Uterus (tissue), 4 donors: ENCODE results near the gene SETBP1. TPM values are rescaled to one million over a fixed set of nuclear protein-coding genes. Genes with fewer than 3 reads are reported as not detected.

Experiments
- DNase-seq, 2 donors: peaks; one replicate each; pipeline ENCODE4 v3.0.0-alpha.2; 2019 to 2020
- H3K27ac ChIP-seq, 2 donors: fragments of 200-600 bp; sonication (generic); 1 replicate in 1 of 2; 2 replicates in 1 of 2; pipeline ENCODE4 v1.5.1; 2016 to 2018
- H3K27me3 ChIP-seq, 2 donors: fragments of 200-600 bp; sonication (generic); one replicate each; pipeline ENCODE4 v1.5.1; 2018 to 2019; ENCODE audit warnings: control low read depth in 1 of 2
- H3K36me3 ChIP-seq, 2 donors: fragments of 200-600 bp; sonication (generic); one replicate each; pipeline ENCODE4 v1.5.1; 2019; ENCODE audit warnings: control low read depth in 1 of 2
- H3K4me1 ChIP-seq, 2 donors: fragments of 200-600 bp; sonication (generic); one replicate each; pipeline ENCODE4 v1.5.1; 2018 to 2019; ENCODE audit warnings: control low read depth in 1 of 2
- H3K4me3 ChIP-seq, 2 donors: fragments of 200-600 bp; sonication (generic); 1 replicate in 1 of 2; 2 replicates in 1 of 2; pipeline ENCODE4 v1.5.1; 2018 to 2019; ENCODE audit warnings: mild to moderate bottlenecking in 1 of 2
- H3K9me3 ChIP-seq, 2 donors: fragments of 200-600 bp; sonication (generic); one replicate each; pipeline ENCODE4 v1.5.1; 2019; ENCODE audit warnings: control low read depth in 1 of 2
- POLR2A ChIP-seq, 2 donors: fragments of 450-650 bp; IDR thresholded peaks; one replicate each; pipeline ENCODE4 v1.6.1; 2016; ENCODE audit warnings: antibody characterized with exemption in 2 of 2, mild to moderate bottlenecking in 1 of 2, moderate library complexity in 1 of 2
- intact Hi-C: fragments of 100-400 bp; cut with DNase I; formaldehyde crosslinking; loops from one replicate; pipeline ENCODE4 v1.15.1; 2023; ENCODE audit warnings: low total_unique reads
- total RNA-seq, 4 donors: library from RNA; depleted of rRNA in 3 of 4; stranded (reverse); fragments of >200 nt in 3 of 4; gene quantifications; one replicate each; pipeline versions ENCODE4 v1.1.0 to v1.2.4, GENCODE V29; 2014 to 2023
- TF ChIP-seq, protein P1 (sequence below), 4 experiments: fragments of 200-600 bp in 2 of 4; fragments of 450-650 bp in 2 of 4; sonication (generic) in 2 of 4; IDR thresholded peaks; one replicate each; pipeline ENCODE4 v1.5.1; 2016 to 2019; ENCODE audit warnings: antibody characterized with exemption in 4 of 4, mild to moderate bottlenecking in 2 of 4, moderate library complexity in 1 of 4
- donor health status: DM: yes; HTN: yes; CAD: no.

The SETBP1 gene
- total RNA-seq, 4 donors from 2014 or later, result 16.8 to 74.0 (median 36.9) TPM

GRCh38 chr18:44882163-44882868 lies 201.6 kb downstream of the SETBP1 start:
- no peak overlapping the region for H3K4me3 ChIP-seq
- no peaks in the 10 kb centered on the region for H3K9me3 ChIP-seq
- no peaks in the 10 kb centered on the region for H3K27me3 ChIP-seq
- H3K27ac ChIP-seq, result no peak overlapping the region
- no peaks in the 10 kb centered on the region for H3K36me3 ChIP-seq
- intact Hi-C loops, result no loop called here
- TF ChIP-seq, protein P1, sequence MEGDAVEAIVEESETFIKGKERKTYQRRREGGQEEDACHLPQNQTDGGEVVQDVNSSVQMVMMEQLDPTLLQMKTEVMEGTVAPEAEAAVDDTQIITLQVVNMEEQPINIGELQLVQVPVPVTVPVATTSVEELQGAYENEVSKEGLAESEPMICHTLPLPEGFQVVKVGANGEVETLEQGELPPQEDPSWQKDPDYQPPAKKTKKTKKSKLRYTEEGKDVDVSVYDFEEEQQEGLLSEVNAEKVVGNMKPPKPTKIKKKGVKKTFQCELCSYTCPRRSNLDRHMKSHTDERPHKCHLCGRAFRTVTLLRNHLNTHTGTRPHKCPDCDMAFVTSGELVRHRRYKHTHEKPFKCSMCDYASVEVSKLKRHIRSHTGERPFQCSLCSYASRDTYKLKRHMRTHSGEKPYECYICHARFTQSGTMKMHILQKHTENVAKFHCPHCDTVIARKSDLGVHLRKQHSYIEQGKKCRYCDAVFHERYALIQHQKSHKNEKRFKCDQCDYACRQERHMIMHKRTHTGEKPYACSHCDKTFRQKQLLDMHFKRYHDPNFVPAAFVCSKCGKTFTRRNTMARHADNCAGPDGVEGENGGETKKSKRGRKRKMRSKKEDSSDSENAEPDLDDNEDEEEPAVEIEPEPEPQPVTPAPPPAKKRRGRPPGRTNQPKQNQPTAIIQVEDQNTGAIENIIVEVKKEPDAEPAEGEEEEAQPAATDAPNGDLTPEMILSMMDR (IDR thresholded peaks at IDR 0.05), result no peak
- no peak for TF ChIP-seq POLR2A (IDR thresholded peaks at IDR 0.05)
- DNase-seq, result no peak
- H3K4me1 ChIP-seq, result peaks cover 0 to 6% of the 10 kb centered on the region in 2 donors

DNA sequence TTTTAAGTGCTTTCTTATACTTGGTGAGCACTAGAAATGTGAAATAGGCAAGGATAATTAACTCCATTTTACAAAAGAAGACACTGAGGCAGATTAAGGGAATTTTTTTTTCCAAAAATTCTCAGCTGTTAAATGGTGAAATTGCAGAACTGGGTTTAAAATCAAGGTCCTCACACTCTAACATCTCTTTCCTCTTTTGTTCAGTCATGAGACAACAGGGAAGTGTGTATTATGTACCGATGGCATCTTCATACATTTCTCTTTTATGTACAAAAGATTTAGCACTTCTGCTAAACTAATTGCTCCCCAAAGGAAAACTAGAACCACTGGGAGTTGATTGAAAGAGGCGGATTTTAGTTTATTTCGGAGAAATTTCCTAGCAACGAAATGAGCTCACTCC lies 203.0 kb downstream of the SETBP1 start:
- no peak overlapping the region for H3K27ac ChIP-seq
- no peak for DNase-seq
- H3K27me3 ChIP-seq, result no peaks in the 10 kb centered on the region
- intact Hi-C loops, result no loop called here
- no peaks in the 10 kb centered on the region for H3K36me3 ChIP-seq
- no peaks in the 10 kb centered on the region for H3K9me3 ChIP-seq
- no peak overlapping the region for H3K4me3 ChIP-seq
- peaks cover 0 to 4% of the 10 kb centered on the region in 2 donors for H3K4me1 ChIP-seq
- no peak for TF ChIP-seq POLR2A (IDR thresholded peaks at IDR 0.05)

- H3K4me3 ChIP-seq, result no peak overlapping the region
- intact Hi-C loops, result no loop called here
- H3K9me3 ChIP-seq, result no peaks in the 10 kb centered on the region
- no peak overlapping the region for H3K27ac ChIP-seq
- H3K4me1 ChIP-seq, result no peaks in the 10 kb centered on the region
- TF ChIP-seq, protein P1 (IDR thresholded peaks at IDR 0.05), result no peak
- no peak for TF ChIP-seq POLR2A (IDR thresholded peaks at IDR 0.05)
- H3K36me3 ChIP-seq, result no peaks in the 10 kb centered on the region
- no peak for DNase-seq
- no peaks in the 10 kb centered on the region for H3K27me3 ChIP-seq
These were observed 203.7 kb downstream of the SETBP1 start for GRCh38 chr18:44884431-44884830.

- no peaks in the 10 kb centered on the region for H3K9me3 ChIP-seq
- H3K4me1 ChIP-seq, result no peaks in the 10 kb centered on the region
- DNase-seq, result no peak
- no peaks in the 10 kb centered on the region for H3K27me3 ChIP-seq
- H3K4me3 ChIP-seq, result no peak overlapping the region
- no peak for TF ChIP-seq POLR2A (IDR thresholded peaks at IDR 0.05)
- TF ChIP-seq, protein P1 (IDR thresholded peaks at IDR 0.05), result no peak
- no peaks in the 10 kb centered on the region for H3K36me3 ChIP-seq
- intact Hi-C loops, result no loop called here
- no peak overlapping the region for H3K27ac ChIP-seq
These were observed 204.8 kb downstream of the SETBP1 start for GRCh38 chr18:44885507-44885906.

GRCh38 chr18:44887227-44887631 lies 206.5 kb downstream of the SETBP1 start:
- H3K27me3 ChIP-seq, result no peaks in the 10 kb centered on the region
- no peak overlapping the region for H3K4me3 ChIP-seq
- H3K4me1 ChIP-seq, result no peaks in the 10 kb centered on the region
- intact Hi-C loops, result no loop called here
- peak overlapping the region; percentile 41 to 81 for H3K27ac ChIP-seq
- no peaks in the 10 kb centered on the region for H3K9me3 ChIP-seq
- DNase-seq, result no peak
- H3K36me3 ChIP-seq, result no peaks in the 10 kb centered on the region
- TF ChIP-seq, protein P1 (IDR thresholded peaks at IDR 0.05), result no peak
